ENCODE measurements around the gene MID2. TPM values are rescaled to one million over a fixed set of nuclear protein-coding genes. Genes with fewer than 3 reads are reported as not detected.
A peak's percentile ranks its signal among the peaks of the same experiment; 100 is the strongest.

Gene MID2
- total RNA-seq, 1 experiment from 2014 or later = 5.1 TPM

DNA sequence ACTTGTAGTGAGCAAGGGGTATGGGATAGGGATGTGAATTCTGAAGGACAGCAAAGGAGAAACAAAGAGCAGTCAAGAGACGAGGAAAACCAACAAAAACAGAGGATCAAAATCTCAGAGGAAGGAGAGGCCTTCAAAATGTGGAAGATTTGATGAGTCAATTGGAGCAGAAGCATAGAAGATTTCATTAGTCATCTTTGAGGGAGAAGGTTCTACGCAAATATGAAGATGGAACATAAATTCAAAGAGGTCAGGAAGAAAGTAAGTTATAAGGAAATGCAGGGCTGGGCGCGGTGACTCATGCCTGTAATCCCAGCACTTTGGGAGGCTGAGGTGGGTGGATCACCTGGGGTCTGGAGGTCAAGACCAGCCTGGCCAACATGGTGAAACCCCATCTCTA, 35.4 kb downstream of the MID2 start:
- intact Hi-C loops (cut with micrococcal nuclease) = no loop called here
- no TSS peak for BruUV-seq (replicated peaks)
- H3K27me3 ChIP-seq (ENCODE audit: insufficient read depth, low read length) = no peaks in the 10 kb centered on the region
- POLR2A ChIA-PET = no interaction called here
- H3K4me3 ChIP-seq (replicated peaks in 1 of 2; ENCODE audit: low read depth in 1 of 2, low read length in 2 of 2) = no peak overlapping the region
- RAD21 ChIA-PET (ENCODE audit: low non-redundant PET in 1 of 2, low total read pairs in 2 of 2, uncharacterized antibody in 2 of 2, unreplicated experiment in 2 of 2) = no interaction called here
- no peak for ATAC-seq
- no peak for DNase-seq (ENCODE audit: low read depth, low spot score)
- CTCF ChIA-PET = no interaction called here
- H3K9ac ChIP-seq (ENCODE audit: low read length) = no peak overlapping the region
- TF ChIP-seq MAX (IDR thresholded peaks at IDR 0.05) (no peak), FOSL1 (IDR thresholded peaks at IDR 0.05; ENCODE audit: low read depth) (peak; percentile 6; the same call in 1 of the 2 replicates)
- H4K20me1 ChIP-seq (ENCODE audit: insufficient read depth) = no peaks in the 10 kb centered on the region
- H3K9me3 ChIP-seq (ENCODE audit: control insufficient read depth in 1 of 2, insufficient read depth in 1 of 2, low read depth in 1 of 2, low read length in 2 of 2) = no peaks in the 10 kb centered on the region
- no peaks in the 10 kb centered on the region for H3K9me2 ChIP-seq (ENCODE audit: insufficient read depth)
- no peak overlapping the region for H3K27ac ChIP-seq (ENCODE audit: low read depth, low read length)
- H3K4me1 ChIP-seq (ENCODE audit: control insufficient read depth in 1 of 2, insufficient read depth in 2 of 2, low read length in 2 of 2) = peaks cover 2 to 11% of the 10 kb centered on the region in 2 experiments; a peak in 3 of 4 replicates
- H3K4me2 ChIP-seq (ENCODE audit: low read length) = peak overlapping the region; percentile 51
- no peaks in the 10 kb centered on the region for H3K36me3 ChIP-seq (ENCODE audit: control insufficient read depth in 1 of 2, insufficient read depth in 2 of 2, low read length in 2 of 2)
- no peak overlapping the region for H2AFZ ChIP-seq (ENCODE audit: low read depth, low read length, poor library complexity, severe bottlenecking)
- no peaks in the 10 kb centered on the region for H3K79me2 ChIP-seq (ENCODE audit: insufficient read depth, low read length)

DNA sequence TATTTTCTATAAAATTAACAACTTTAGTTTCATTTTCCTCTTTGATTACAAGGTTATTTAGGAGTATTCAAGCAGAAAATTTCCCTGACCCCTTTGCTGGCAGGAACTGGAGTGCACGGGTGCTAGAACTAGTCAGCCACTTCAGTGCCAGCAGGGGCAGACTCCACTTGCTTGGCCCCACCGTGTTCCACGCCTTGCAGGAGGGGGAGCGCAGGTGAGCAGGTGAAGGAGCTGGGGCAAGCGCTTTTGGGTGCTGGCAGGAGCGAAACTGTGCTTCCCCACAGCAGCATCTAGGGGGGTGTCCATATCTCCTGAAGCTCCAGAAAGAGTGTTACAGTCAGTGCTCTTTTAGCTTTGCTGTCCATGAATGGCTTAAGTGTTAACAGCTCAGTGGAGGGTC, 45.5 kb downstream of the MID2 start:
- Histone ChIP-seq H4K20me1 (ENCODE audit: insufficient read depth) (no peaks in the 10 kb centered on the region), H3K4me1 (ENCODE audit: control insufficient read depth in 1 of 2, insufficient read depth in 2 of 2, low read length in 2 of 2) (no peaks in the 10 kb centered on the region), H3K9me2 (ENCODE audit: insufficient read depth) (no peaks in the 10 kb centered on the region), H3K36me3 (ENCODE audit: control insufficient read depth in 1 of 2, insufficient read depth in 2 of 2, low read length in 2 of 2) (no peaks in the 10 kb centered on the region), H3K9ac (ENCODE audit: low read length) (no peak overlapping the region), H3K4me2 (ENCODE audit: low read length) (no peak overlapping the region), H3K9me3 (ENCODE audit: control insufficient read depth in 1 of 2, insufficient read depth in 1 of 2, low read depth in 1 of 2, low read length in 2 of 2) (no peaks in the 10 kb centered on the region), H3K4me3 (replicated peaks in 1 of 2; ENCODE audit: low read depth in 1 of 2, low read length in 2 of 2) (no peak overlapping the region), H2AFZ (ENCODE audit: low read depth, low read length, poor library complexity, severe bottlenecking) (no peak overlapping the region), H3K79me2 (ENCODE audit: insufficient read depth, low read length) (no peaks in the 10 kb centered on the region), H3K27me3 (ENCODE audit: insufficient read depth, low read length) (no peaks in the 10 kb centered on the region), H3K27ac (ENCODE audit: low read depth, low read length) (no peak overlapping the region)
- BruUV-seq (replicated peaks) = no TSS peak
- ATAC-seq (no peak), DNase-seq (ENCODE audit: low read depth, low spot score) (no peak)
- RAD21 ChIA-PET (ENCODE audit: low non-redundant PET in 1 of 2, low total read pairs in 2 of 2, uncharacterized antibody in 2 of 2, unreplicated experiment in 2 of 2) = no interaction called here
- POLR2A ChIA-PET = no interaction called here
- CTCF ChIA-PET = no interaction called here
- intact Hi-C loops (cut with micrococcal nuclease) = no loop called here
- TF ChIP-seq EGR1 (IDR thresholded peaks at IDR 0.05; ENCODE audit: low read depth) (no peak), CBX3 (IDR thresholded peaks at IDR 0.05; ENCODE audit: low read depth) (no peak), ZNF274 (IDR thresholded peaks at IDR 0.05; ENCODE audit: low read depth, low read length) (no peak), EZH2phosphoT487 (IDR thresholded peaks at IDR 0.05; ENCODE audit: borderline replicate concordance) (no peak), SP1 (IDR thresholded peaks at IDR 0.05; ENCODE audit: low read depth) (no peak), YY1 (IDR thresholded peaks at IDR 0.05; ENCODE audit: extremely low read depth, insufficient replicate concordance, low read depth, low read length) (no peak), EZH2 (IDR thresholded peaks at IDR 0.05) (no peak), ELF1 (IDR thresholded peaks at IDR 0.05; ENCODE audit: borderline replicate concordance, low read depth) (no peak), MAX (IDR thresholded peaks at IDR 0.05) (no peak), TCF7L2 (IDR thresholded peaks at IDR 0.05; ENCODE audit: borderline replicate concordance, extremely low read depth, insufficient read depth, insufficient read length) (no peak), CEBPB (IDR thresholded peaks at IDR 0.05; ENCODE audit: low read depth) (no peak)
- TF ChIP-seq, protein P1, sequence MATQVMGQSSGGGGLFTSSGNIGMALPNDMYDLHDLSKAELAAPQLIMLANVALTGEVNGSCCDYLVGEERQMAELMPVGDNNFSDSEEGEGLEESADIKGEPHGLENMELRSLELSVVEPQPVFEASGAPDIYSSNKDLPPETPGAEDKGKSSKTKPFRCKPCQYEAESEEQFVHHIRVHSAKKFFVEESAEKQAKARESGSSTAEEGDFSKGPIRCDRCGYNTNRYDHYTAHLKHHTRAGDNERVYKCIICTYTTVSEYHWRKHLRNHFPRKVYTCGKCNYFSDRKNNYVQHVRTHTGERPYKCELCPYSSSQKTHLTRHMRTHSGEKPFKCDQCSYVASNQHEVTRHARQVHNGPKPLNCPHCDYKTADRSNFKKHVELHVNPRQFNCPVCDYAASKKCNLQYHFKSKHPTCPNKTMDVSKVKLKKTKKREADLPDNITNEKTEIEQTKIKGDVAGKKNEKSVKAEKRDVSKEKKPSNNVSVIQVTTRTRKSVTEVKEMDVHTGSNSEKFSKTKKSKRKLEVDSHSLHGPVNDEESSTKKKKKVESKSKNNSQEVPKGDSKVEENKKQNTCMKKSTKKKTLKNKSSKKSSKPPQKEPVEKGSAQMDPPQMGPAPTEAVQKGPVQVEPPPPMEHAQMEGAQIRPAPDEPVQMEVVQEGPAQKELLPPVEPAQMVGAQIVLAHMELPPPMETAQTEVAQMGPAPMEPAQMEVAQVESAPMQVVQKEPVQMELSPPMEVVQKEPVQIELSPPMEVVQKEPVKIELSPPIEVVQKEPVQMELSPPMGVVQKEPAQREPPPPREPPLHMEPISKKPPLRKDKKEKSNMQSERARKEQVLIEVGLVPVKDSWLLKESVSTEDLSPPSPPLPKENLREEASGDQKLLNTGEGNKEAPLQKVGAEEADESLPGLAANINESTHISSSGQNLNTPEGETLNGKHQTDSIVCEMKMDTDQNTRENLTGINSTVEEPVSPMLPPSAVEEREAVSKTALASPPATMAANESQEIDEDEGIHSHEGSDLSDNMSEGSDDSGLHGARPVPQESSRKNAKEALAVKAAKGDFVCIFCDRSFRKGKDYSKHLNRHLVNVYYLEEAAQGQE (IDR thresholded peaks at IDR 0.05; ENCODE audit: low read depth) = no peak
- TF ChIP-seq, protein P2, sequence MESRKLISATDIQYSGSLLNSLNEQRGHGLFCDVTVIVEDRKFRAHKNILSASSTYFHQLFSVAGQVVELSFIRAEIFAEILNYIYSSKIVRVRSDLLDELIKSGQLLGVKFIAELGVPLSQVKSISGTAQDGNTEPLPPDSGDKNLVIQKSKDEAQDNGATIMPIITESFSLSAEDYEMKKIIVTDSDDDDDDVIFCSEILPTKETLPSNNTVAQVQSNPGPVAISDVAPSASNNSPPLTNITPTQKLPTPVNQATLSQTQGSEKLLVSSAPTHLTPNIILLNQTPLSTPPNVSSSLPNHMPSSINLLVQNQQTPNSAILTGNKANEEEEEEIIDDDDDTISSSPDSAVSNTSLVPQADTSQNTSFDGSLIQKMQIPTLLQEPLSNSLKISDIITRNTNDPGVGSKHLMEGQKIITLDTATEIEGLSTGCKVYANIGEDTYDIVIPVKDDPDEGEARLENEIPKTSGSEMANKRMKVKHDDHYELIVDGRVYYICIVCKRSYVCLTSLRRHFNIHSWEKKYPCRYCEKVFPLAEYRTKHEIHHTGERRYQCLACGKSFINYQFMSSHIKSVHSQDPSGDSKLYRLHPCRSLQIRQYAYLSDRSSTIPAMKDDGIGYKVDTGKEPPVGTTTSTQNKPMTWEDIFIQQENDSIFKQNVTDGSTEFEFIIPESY (IDR thresholded peaks at IDR 0.05; ENCODE audit: extremely low read depth, insufficient replicate concordance, low read length) = no peak

All from HCT116 (cell line).